GM21381 (cell line): ENCODE data around the gene PRIM2.
"Not testable (repeated sequence)": the region's sequence is repeated elsewhere in the genome, so short reads cannot be mapped to it uniquely, and the experiment has no call there.

Experiments
- ATAC-seq: cut with Tn5 transposase; IDR thresholded peaks from one replicate; pipeline ENCODE4 v1.9.1; 2021; ENCODE audit warnings: mild to moderate bottlenecking, moderate library complexity; ENCODE audit not compliant: unreplicated experiment

Gene PRIM2, protein sequence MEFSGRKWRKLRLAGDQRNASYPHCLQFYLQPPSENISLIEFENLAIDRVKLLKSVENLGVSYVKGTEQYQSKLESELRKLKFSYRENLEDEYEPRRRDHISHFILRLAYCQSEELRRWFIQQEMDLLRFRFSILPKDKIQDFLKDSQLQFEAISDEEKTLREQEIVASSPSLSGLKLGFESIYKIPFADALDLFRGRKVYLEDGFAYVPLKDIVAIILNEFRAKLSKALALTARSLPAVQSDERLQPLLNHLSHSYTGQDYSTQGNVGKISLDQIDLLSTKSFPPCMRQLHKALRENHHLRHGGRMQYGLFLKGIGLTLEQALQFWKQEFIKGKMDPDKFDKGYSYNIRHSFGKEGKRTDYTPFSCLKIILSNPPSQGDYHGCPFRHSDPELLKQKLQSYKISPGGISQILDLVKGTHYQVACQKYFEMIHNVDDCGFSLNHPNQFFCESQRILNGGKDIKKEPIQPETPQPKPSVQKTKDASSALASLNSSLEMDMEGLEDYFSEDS

DNA sequence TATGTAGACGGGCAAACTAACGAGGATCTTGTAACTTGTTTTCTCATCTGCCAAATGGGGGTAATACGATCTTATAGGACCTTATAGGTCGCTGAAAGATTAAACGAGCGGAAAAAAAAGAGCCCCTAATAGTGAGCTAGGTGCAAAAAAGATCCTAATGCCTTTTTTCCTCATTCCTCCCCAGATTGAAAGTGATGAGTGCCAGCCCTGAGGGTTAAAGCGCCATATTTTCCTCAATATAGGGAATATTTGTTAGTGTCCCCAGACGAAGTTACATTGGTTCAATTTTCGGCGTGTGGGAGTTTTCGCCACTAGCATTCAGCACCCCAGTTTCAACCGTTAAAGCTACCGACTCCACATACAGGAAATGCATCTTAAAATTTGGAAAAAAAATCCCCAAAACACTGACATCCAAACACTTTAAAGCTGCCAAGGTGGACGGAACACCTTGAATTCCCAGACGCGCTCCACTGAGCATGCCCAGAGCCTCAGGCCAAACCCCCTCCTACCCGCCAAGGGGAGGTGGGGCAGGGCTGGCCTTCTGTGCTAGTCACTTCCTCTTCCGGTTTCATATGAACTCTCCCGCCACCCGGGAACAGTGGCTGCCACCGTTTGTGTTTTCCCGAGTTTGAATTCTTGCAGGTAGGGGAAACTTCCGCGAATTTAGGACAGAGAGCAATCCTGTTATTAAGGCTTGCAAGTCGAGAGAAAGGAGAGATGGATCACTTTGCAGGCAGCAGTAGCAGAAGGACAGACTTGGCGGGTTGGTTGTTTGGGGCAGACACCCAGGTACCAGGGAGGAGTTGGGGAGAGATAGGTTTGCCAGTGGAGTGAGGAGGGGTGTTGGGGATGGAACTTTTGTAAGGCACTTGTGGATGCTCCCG is at the start of gene PRIM2:
Gene PRIM2 (plus strand): TSS at position 571 of the 884 bp plus-strand sequence. CDS start 816 bp downstream, outside the sequence.
- ATAC-seq = peak; percentile 86

DNA sequence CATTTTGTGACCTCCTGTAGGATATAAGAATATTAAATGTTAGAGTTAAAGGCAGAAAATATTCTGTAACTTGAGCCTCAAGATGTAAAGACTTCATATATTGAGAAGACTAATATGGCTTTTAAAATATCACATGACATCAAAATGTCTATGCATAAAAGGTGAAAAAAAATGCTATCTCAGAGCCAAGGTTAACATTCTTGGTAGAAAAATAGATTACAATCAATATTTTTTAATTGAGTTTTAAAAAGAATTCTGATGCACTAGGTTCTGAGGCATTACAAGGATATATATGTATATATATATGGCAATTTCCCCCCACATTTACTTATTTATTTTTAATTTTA is 49.2 kb upstream of the PRIM2 start:
- no peak for ATAC-seq

DNA sequence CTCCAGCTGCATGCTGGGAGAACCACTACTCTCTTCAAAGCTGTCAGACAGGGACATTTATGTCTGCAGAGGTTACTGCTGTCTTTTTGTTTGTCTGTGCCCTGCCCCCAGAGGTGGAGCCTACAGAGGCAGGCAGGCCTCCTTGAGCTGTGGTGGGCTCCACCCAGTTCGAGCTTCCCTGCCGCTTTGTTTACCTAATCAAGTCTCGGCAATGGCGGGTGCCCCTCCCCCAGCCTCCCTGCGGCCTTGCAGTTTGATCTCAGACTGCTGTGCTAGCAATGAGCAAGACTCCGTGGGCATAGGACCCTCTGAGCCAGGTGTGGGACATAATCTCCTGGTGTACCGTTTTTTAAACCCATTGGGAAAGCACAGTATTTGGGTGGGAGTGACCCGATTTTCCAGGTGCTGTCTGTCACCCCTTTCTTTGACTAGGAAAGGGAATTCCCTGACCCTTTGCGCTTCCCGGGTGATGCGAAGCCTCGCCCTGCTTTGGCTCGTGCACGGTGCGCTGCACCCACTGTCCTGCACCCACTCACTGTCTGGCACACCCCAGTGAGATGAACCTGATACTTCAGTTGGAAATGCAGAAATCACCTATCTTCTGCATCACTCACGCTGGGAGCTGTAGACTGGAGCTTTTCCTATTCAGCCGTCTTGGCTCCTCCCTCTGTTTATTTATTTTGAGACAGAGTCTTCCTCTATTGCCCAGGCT is 43.2 kb upstream of the PRIM2 start:
- not testable (repeated sequence) for ATAC-seq

DNA sequence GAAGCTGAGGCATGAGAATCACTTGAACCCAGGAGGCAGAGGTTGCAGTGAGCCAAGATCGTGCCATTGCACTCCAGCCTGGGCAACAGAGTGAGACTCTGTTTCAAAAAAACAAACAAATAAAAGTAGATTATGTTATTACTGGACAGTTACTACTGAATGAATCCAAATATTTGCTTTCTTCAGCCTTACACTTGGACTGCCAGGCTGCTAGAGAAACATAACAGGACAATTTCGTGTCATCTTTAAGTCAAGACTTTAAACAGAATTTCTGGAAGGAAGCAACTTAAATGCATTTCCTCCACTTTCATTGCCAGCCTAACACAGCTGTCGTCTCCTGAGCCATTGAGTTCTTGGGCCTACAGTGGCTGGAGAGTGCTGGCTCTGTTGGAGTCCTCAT is 42.0 kb upstream of the PRIM2 start:
- no peak for ATAC-seq

DNA sequence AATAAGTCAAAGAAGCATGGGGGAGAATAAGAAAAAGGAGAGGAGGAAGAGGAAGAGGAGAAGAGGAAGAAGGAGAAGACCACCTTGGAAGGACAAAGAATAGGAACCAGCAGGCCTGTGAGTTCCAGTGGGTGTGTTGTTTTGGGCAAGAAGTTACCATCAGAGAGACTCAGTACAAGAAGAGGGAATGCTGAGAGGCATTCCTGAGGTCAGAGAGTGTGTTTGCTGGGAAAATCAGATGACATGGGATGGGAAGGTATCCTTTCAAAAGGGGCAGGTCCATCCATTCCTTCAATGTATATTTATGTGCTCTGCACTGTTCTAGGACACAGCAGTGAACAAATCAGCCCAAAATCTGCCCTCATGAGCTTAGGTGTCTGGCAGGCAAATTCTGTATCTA is 40.5 kb upstream of the PRIM2 start:
- ATAC-seq = no peak

DNA sequence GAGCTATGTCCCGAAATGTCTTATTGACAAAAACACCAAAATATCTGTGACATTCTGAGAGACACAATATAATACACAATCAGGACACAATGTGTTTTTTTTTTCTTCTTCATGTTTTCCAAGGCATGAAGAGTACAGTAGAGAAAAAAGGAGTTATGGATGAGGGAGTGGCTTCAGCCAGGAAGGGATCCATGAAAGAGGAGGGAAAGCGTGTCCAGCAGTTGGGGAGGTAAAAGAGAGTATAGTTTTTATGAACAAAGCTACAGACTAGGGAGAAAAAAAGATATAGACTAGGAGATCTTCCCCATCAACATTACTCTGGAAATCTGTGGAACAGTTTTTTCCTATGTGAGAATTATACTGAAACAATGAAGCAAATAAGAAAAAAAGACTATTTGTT is 38.9 kb upstream of the PRIM2 start:
- ATAC-seq = no peak

DNA sequence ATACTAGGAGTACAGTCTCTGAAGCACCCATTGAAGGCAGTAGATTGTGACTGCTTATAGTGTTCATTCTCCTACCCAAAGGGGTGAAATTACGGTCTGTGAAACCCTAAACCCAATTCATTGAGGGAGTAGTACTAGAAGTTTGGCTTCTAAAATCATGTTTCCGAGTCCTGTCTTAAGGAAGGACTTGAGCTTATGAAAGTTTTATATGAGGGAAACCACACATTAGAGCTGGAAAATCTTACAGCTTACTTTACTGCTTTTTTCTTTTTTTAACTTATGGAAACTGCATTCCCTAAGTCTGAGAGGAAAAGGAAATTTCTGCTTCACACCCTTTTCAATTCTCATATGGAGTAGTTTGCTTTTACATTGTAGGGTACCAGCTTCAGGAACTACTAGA is 38.4 kb upstream of the PRIM2 start:
- ATAC-seq = no peak

DNA sequence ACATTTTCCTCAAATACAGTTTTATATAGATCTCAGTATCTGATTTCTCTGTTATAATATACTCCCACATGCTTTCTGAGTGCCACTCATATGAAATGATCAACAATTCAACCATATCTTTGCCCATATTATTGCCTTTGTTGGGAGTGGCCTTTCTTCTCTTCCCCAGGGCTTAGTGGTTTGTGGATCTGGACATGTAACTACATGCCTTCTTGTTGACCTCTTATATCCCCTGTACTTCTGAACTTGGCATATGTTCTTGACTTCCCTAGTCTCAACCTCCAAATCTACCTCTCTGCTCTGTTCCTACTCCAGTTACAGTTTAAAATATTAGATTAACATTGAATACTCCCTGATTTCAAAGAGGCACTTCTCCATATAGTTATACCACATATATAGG is 34.3 kb upstream of the PRIM2 start:
- no peak for ATAC-seq

DNA sequence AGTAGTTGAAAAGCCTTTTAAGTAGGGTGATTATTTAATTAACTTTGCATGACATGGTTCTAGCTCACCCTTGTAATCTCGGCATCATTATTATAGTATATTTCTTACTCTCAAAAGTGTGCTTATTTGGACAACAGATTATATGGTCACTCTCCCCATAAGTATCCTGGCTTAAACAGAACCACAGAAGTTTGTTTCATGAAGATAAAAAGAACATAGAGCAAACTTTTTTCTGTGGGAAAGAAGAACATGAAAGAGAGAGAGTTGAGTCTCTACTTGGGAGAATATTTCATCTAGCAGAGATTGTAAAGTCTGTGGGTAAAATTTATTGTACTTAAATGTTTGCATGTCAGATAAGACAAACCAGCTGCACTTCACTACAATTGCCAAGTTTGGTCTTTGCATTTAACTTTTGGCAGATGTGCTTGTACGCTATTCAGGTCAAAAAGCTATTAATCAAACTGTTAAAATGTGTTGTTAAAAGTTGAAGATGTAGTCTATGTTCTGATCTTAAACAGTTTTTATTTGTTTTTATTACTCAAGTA is 33.4 kb upstream of the PRIM2 start:
- no peak for ATAC-seq

DNA sequence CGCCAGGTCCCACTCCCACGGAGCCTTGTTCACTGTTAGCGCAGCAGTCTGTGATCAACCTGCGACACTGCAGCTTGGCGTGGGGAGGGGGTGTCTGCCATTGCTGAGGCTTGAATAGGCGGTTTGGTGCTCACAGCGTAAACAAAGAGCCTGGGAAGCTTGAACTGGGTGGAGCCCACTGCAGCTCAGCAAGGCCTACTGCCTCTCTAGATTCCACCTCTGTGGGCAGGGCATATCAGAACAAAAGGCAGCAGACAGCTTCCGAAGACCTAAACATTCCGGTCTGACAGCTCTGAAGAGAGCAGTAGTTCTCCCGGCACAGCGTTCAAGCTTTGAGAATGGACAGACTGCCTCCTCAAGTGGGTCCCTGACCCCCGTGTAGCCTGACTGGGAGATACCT is 29.3 kb upstream of the PRIM2 start:
- ATAC-seq = not testable (repeated sequence)

DNA sequence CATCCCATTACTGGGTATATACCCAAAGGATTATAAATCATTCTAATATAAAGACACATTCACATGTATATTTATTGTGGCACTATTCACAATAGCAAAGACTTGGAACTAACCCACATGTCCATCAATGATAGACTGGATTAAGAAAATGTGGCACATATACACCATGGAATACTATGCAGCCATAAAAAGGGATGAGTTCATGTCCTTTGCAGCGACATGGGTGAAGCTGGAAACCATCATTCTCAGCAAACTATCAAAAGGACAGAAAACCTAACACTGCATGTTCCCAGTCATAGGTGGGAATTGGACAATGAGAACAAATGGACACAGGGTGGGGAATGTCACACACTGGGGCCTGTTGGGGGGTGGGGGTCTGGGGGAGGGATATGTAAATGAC is 24.0 kb upstream of the PRIM2 start:
- not testable (repeated sequence) for ATAC-seq

DNA sequence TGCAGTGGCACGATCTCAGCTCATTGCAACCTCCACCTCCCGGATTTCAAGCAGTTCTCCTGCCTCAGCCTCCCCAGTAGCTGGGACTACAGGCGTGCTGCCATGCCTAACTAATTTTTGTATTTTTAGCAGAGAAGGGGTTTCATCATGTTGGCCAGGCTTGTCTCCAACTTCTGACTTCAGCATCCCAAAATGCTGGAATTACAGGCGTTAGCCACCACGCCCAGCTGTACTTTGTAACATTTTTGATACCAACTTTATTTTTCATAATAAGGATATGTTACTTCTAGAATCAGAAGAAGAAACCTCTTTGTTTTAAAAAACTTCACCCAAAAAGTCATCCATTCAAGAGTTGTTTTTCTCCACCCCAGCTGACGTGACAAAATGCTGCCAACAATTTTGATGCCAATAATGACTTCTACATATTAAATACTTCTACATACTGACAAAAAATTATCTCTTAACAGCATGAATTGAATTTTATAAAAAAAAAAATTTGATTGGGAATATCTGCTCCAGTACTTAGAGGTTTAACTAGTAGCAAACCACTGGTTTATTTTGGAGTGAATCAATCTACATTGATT is 22.5 kb upstream of the PRIM2 start:
- no peak for ATAC-seq

DNA sequence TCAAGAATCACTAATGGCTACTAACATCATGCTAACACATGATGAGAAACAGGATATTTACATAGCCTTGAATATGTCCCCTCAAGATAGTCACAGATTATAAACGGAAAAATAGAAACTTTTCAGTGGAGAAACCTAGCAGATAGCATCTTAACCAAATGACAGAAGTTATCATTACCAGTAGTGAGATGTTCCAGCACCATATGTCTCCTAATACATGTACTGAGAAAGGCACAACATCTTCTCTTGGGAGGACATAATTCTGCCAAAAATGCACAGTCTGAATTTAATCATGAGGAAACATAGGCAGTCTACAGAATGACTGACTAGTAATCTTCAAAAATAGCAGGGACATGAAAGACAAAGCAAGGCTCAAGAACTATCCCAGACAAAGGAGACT is 19.9 kb upstream of the PRIM2 start:
- no peak for ATAC-seq

DNA sequence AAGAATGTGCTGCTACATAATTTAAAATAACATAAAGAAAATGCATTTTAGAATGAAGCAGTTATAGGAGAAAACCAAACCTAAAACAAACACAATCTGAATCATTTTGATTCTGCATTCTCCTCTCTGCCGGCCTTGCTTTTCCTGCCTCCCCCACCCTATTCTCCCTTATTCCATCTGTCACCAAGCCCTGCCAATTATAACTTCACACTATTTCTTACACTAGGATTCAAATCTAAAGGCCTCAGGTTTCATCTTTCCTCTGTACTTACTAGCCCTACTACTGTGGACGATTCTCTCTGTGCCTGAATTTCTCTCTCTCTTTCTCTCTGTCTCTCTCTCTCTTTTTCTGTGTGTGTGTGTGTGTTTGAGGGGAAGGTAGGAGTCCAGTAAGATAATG is 18.7 kb upstream of the PRIM2 start:
- ATAC-seq = no peak

DNA sequence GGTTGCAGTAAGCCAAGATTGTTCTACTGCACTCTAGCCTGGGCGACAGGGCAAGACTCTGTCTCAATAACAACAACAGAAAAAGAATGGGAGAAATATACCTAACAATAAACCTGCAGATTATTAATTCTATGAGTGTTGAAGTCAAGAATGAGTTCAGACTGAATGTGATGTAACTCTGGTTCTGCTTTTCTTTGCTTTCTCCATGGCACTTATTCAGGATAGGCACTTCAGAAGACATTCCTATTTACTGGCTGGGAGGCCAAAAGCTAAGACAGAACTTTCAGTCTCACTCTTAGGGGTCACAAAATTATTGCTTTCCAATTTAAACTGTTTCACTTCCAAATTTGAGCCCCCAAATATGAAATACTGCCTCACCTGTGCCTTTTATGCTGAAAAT is 15.7 kb upstream of the PRIM2 start:
- ATAC-seq = no peak

DNA sequence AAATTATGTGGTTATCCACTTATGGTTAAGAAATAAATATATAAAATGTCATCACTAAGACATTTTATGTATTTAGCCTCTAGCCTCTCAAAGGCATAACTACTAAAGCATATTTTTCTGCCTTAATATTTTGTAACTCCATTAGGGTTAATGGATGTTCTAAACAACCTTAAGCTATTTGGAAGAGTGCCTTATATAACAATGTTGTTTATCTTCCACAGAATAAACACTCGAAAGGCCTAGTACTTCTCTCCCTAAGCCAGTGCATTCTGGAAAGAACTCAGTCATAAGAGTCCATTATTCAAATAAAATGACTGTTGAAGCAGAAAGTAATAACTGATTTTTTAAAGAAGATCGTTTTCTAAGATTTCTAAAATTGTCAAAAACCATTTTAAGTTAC is 15.0 kb upstream of the PRIM2 start:
- ATAC-seq = no peak

DNA sequence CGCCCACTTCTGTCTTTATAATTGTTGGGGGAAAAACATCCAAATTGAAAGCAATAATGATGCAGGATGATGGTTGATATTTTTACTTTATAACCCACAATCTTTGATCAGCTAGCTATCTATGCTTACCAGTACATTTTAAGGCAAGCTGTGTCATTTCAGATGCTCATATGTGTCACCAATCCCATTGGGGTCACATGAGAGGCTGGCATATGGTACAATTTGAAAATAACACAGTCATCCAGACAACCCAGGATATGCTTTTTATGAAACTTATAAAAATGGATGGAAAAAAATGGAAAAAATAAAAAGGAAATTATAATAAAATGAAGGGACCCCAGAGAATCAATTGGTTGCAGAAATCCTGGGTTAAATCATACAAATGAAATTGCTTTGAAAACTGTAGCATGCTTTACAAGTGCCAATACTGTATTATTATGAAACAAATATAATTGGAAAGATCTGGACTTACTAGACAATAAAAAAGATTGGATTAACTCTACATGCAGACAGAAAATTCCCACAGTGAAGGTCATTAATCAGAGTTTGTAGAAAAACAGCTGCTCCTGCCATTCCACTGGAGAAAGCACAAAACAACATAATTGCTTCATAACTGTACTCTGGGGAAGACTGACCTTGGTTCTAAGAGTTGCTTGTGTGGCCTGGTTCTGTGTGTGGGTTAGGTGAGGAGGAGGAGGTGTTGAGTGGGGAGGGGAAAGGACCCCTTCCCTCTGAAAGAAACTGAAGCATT is 13.3 kb upstream of the PRIM2 start:
- ATAC-seq = no peak

DNA sequence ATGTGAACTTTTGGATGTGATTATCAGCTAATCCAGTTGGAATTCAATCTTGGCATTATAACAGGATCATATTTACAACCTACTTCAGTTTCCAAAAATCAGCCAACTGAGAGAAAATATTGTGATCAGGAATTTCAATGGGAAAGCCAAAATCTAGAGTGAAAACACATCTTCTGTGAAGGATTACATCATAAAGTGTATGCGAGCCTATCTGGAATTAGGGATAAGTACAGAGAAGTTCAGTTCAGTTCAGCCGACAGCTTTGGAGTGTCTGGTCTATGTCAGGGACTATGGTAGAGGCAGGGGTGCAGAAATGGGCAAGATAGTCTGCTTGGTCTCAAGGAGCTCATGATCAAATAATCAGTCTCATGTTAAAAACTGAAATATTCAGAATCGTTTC is 12.3 kb upstream of the PRIM2 start:
- no peak for ATAC-seq

DNA sequence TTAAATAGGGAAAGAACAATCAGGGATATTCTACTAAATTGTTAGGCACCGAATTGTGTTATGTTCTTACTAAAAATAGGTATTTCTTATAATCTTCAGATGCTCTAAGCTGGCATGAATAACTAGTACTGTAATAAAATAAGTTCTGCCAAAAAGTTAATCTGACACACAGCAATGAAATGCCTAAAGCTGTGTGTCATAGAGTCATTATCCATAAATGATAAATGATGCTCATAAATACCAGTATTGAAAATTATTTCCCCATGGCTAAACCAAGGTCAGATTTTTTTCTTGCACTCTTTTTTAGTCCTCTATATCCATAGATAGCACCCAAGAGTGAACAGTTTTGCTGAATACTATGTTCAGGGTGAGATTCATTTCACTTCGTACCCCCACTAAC is 11.7 kb upstream of the PRIM2 start:
- no peak for ATAC-seq

DNA sequence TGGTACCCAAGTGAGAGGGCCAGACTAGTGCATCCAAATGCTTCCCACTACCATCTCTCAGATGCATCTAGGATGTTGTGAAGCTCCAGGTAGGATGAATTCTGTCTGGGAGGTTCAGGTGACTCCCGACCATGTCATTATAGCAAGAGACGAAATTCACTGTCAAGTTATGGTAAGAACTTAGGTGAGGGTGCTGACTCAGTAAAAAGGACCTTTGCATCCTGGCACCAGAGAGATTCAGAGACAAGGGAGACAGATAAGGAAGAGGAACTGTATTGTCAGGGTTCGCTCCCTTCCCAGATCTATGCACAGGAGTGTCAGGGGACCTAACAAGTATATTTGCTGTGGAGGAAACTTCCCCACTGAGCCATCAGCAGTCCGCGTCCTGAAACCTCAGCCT is 11.2 kb upstream of the PRIM2 start:
- ATAC-seq = no peak
